Endothelial cell of umbilical vein (primary cell): Measurements from ENCODE around the gene AGK.

Experiments used
- CTCF ChIP-seq, 2 donors: IDR thresholded peaks; 1 replicate in 1 of 2; 2 replicates in 1 of 2; pipeline ENCODE4 v1.5.1; 2011; ENCODE audit warnings: low read length in 2 of 2, mild to moderate bottlenecking in 2 of 2, moderate library complexity in 2 of 2, control low read depth in 1 of 2, inconsistent platforms in 1 of 2, low read depth in 1 of 2; ENCODE audit not compliant: insufficient read depth in 1 of 2; ENCODE audit errors: extremely low read depth in 1 of 2
- FOS ChIP-seq: IDR thresholded peaks from 2 replicates; pipeline ENCODE4 v1.6.1; 2011; ENCODE audit warnings: mild to moderate bottlenecking, low read length, moderate library complexity, borderline replicate concordance; ENCODE audit not compliant: insufficient read depth
- GATA2 ChIP-seq: IDR thresholded peaks from 2 replicates; pipeline ENCODE4 v1.7.0; 2011; ENCODE audit warnings: low read depth, mild to moderate bottlenecking, moderate library complexity, mixed read lengths, low read length; ENCODE audit not compliant: insufficient read length, insufficient read depth
- MAX ChIP-seq: IDR thresholded peaks from 2 replicates; pipeline ENCODE4 v1.6.1; 2011; ENCODE audit not compliant: insufficient read depth, insufficient read length
- POLR2A ChIP-seq: IDR thresholded peaks from 2 replicates; pipeline ENCODE4 v1.6.1; 2012; ENCODE audit warnings: low read depth, mild to moderate bottlenecking, control low read depth, low read length
- POLR2AphosphoS5 ChIP-seq: IDR thresholded peaks from 2 replicates; pipeline ENCODE4 v1.6.1; 2012; ENCODE audit warnings: low read depth, mild to moderate bottlenecking, control low read depth, low read length, moderate library complexity; ENCODE audit not compliant: insufficient read depth

- TF ChIP-seq CTCF (IDR thresholded peaks at IDR 0.05; ENCODE audit: extremely low read depth in 1 of 2, insufficient read depth in 1 of 2, low read depth in 1 of 2, low read length in 2 of 2), result no peak
- peak; percentile 10 for TF ChIP-seq POLR2AphosphoS5
- no peak for TF ChIP-seq POLR2A
- TF ChIP-seq GATA2, result no peak
- no peak for TF ChIP-seq MAX
- TF ChIP-seq FOS, result no peak
These were observed 150.4 kb downstream of the AGK start for GRCh38 chr7:141701489-141702046.
